A549 (cell line): ENCODE results near the gene DSCAM.

ENCODE experiments used
- CHD4 ChIP-seq: fragments of 200-600 bp; sonication (generic); IDR thresholded peaks from 2 replicates; pipeline ENCODE4 v1.6.1; 2016; ENCODE audit warnings: antibody characterized with exemption, mild to moderate bottlenecking, borderline replicate concordance
- EP300 ChIP-seq, 2 experiments: fragments of >200 bp; sonication (Bioruptor Twin); formaldehyde crosslinking; IDR thresholded peaks; 2 replicates in 1 of 2; 3 replicates in 1 of 2; pipeline ENCODE4 v1.6.1; 2016 to 2017
- MYC ChIP-seq: IDR thresholded peaks from 2 replicates; pipeline ENCODE4 v1.6.1; 2012; ENCODE audit warnings: mild to moderate bottlenecking, inconsistent platforms, low read length, improper control_type of control experiment, borderline replicate concordance
- POLR2A ChIP-seq: IDR thresholded peaks from 2 replicates; pipeline ENCODE4 v1.6.1; 2012; ENCODE audit warnings: mild to moderate bottlenecking, low read length
- TF ChIP-seq, protein P1 (sequence below): fragments of >200 bp; sonication (Bioruptor Twin); formaldehyde crosslinking; IDR thresholded peaks from 3 replicates; pipeline ENCODE4 v1.5.1; 2016
- TF ChIP-seq, protein P2 (sequence below): IDR thresholded peaks from 2 replicates; pipeline ENCODE4 v1.6.1; 2012

DNA sequence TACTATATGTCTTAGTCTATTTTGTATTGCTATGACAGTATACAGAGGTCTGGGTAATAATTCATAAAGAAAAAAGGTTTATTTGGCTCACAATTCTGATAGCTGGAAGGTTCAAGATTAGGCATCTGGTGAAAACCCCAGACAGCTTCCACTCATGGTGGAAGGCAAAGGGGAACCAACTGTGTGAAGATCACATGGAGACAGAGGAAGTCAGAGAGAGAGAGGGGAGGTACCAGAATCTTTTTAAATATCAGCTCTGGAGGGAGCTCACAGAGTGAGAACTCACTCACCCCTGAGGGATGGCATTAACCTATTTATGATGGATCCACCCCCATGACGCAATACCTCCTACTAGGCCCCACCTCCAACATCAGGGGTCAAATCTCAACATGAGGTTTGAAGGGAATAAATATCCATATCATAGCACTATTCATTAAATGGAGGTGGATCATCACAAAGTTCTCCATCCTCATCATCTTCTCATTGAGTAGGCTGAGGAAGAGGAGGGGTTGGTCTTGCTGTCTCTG, 290.5 kb downstream of the DSCAM start:
- TF ChIP-seq, protein P1, sequence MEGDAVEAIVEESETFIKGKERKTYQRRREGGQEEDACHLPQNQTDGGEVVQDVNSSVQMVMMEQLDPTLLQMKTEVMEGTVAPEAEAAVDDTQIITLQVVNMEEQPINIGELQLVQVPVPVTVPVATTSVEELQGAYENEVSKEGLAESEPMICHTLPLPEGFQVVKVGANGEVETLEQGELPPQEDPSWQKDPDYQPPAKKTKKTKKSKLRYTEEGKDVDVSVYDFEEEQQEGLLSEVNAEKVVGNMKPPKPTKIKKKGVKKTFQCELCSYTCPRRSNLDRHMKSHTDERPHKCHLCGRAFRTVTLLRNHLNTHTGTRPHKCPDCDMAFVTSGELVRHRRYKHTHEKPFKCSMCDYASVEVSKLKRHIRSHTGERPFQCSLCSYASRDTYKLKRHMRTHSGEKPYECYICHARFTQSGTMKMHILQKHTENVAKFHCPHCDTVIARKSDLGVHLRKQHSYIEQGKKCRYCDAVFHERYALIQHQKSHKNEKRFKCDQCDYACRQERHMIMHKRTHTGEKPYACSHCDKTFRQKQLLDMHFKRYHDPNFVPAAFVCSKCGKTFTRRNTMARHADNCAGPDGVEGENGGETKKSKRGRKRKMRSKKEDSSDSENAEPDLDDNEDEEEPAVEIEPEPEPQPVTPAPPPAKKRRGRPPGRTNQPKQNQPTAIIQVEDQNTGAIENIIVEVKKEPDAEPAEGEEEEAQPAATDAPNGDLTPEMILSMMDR = no peak
- TF ChIP-seq, protein P2, sequence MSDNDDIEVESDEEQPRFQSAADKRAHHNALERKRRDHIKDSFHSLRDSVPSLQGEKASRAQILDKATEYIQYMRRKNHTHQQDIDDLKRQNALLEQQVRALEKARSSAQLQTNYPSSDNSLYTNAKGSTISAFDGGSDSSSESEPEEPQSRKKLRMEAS = no peak
- TF ChIP-seq POLR2A = no peak
- no peak for TF ChIP-seq EP300 (IDR thresholded peaks at IDR 0.05)
- no peak for TF ChIP-seq MYC
- TF ChIP-seq CHD4 = no peak
